Measurements from ENCODE around the gene LASP1NB.
"Not testable (repeated sequence)": the region's sequence is repeated elsewhere in the genome, so short reads cannot be mapped to it uniquely, and the experiment has no call there.

The LASP1NB gene

DNA sequence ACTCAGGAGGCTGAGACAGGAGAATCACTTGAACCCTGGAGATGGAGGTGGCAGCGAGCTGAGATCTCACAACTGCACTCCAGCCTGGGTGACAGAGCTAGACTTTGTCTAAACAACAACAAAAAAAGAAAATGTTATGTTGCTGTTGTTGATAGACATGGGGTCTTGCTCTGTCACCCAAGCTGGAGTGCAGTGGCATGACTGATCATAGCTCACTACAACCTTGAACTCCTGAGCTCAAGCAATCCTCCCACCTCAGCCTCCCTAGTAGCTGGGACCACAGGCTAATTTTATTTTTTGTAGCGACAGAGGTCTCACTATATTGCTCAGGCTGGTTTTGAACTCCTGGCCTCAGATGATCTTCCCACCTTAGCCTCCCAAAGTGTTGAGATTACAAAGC lies 21.8 kb downstream of the LASP1NB start:
- H2AK5ac ChIP-seq (ENCODE audit: low read depth, low read length): no peak overlapping the region
- 0 out of 2 replicates have a peak, but pooled peaks cover 2% of the 10 kb centered on the region for H3K4me1 ChIP-seq (ENCODE audit: control insufficient read depth, insufficient read depth, low read length)
- H3K27me3 ChIP-seq (ENCODE audit: control insufficient read depth, insufficient read depth, low read length): no peaks in the 10 kb centered on the region
- ChIA-PET CTCF (interaction anchor here (1.1 kb wide), 1 partner anchor 36 kb away, joined by 3 read pairs; no protein-coding TSS in a partner anchor), POLR2A (ENCODE audit: unreplicated experiment) (no interaction called here)
- TF ChIP-seq MAZ (IDR thresholded peaks at IDR 0.05; ENCODE audit: borderline replicate concordance, low read depth, low read length) (no peak), RFX5 (IDR thresholded peaks at IDR 0.05; ENCODE audit: low read depth, low read length) (no peak), BHLHE40 (IDR thresholded peaks at IDR 0.05; ENCODE audit: low read depth, low read length) (no peak), MXI1 (IDR thresholded peaks at IDR 0.05; ENCODE audit: borderline replicate concordance, low read depth, low read length) (no peak), POLR2A (IDR thresholded peaks at IDR 0.05; ENCODE audit: low read depth, low read length) (no peak), CEBPB (IDR thresholded peaks at IDR 0.05; ENCODE audit: low read depth, low read length) (no peak), SMC3 (IDR thresholded peaks at IDR 0.05; ENCODE audit: low read depth, low read length) (no peak), RCOR1 (IDR thresholded peaks at IDR 0.05; ENCODE audit: insufficient replicate concordance, low read length) (no peak)
- TF ChIP-seq, protein P1, sequence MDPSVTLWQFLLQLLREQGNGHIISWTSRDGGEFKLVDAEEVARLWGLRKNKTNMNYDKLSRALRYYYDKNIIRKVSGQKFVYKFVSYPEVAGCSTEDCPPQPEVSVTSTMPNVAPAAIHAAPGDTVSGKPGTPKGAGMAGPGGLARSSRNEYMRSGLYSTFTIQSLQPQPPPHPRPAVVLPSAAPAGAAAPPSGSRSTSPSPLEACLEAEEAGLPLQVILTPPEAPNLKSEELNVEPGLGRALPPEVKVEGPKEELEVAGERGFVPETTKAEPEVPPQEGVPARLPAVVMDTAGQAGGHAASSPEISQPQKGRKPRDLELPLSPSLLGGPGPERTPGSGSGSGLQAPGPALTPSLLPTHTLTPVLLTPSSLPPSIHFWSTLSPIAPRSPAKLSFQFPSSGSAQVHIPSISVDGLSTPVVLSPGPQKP (IDR thresholded peaks at IDR 0.05; ENCODE audit: borderline replicate concordance, low read depth, low read length): no peak
- H3K79me1 ChIP-seq (ENCODE audit: low read depth in 1 of 2, low read length in 2 of 2): no peaks in the 10 kb centered on the region
- H2AK9ac ChIP-seq (replicated peaks; ENCODE audit: low read depth, low read length, poor library complexity): no peak overlapping the region
- intact Hi-C loops (cut with micrococcal nuclease): no loop called here
- WGBS, 2 experiments (ENCODE audit: extremely low coverage in 2 of 2, insufficient read length in 1 of 2): 60% methylated on average over 1 of the region's 2 CpGs; no CpG with 5 or more reads in 1 of the 2 experiments
- no peak overlapping the region for H3K4me3 ChIP-seq (ENCODE audit: insufficient read depth, low read depth, low read length)
- H2BK120ac ChIP-seq (ENCODE audit: low read depth, low read length): no peak overlapping the region
- in situ Hi-C loops (cut with MboI; ENCODE audit: low sequenced_read_pairs): no loop called here
- no peaks in the 10 kb centered on the region for H3K9me1 ChIP-seq (ENCODE audit: insufficient read depth, low read length)
- H2AFZ ChIP-seq (replicated peaks; ENCODE audit: low read length, poor library complexity): no peak overlapping the region
- ATAC-seq (ENCODE audit: low read depth): no peak
- no peak overlapping the region for H3K14ac ChIP-seq (replicated peaks; ENCODE audit: low read depth, low read length)
- no peaks in the 10 kb centered on the region for H3K9me3 ChIP-seq (ENCODE audit: control insufficient read depth, insufficient read depth, low read length)
- no peak for DNase-seq
- H3K4me2 ChIP-seq (ENCODE audit: low read depth, low read length): no peak overlapping the region
- no peak overlapping the region for H3K18ac ChIP-seq (ENCODE audit: low read depth, low read length)
- H3K4ac ChIP-seq (ENCODE audit: low read depth, low read length): no peak overlapping the region
- no peak overlapping the region for H2BK20ac ChIP-seq (ENCODE audit: low read depth, low read length)
- no peak overlapping the region for H2BK5ac ChIP-seq (ENCODE audit: low read depth, low read length, poor library complexity, severe bottlenecking)
- H4K91ac ChIP-seq (ENCODE audit: insufficient read depth, low read depth, low read length): no peak overlapping the region
- H4K8ac ChIP-seq (ENCODE audit: low read depth in 2 of 2, low read length in 2 of 2): no peak overlapping the region
- no peak overlapping the region for H3K56ac ChIP-seq (ENCODE audit: extremely low read depth, insufficient read depth, low read length)
- no peak overlapping the region for H3K23ac ChIP-seq (ENCODE audit: low read depth, low read length)
- no peak overlapping the region for H3K27ac ChIP-seq (ENCODE audit: insufficient read depth, low read length)
- no peaks in the 10 kb centered on the region for H4K20me1 ChIP-seq (ENCODE audit: insufficient read depth, low read length)
- dilution Hi-C loops (cut with HindIII; ENCODE audit: low sequenced_read_pairs, unreplicated experiment): no loop called here
- H3K36me3 ChIP-seq (ENCODE audit: control insufficient read depth, insufficient read depth, low read length): no peaks in the 10 kb centered on the region
- H4K5ac ChIP-seq (ENCODE audit: low read depth, low read length): no peak overlapping the region
- no TSS peak for BruUV-seq (replicated peaks)
- H2BK15ac ChIP-seq (ENCODE audit: low read depth, low read length): no peak overlapping the region
- no peak overlapping the region for H3K9ac ChIP-seq (ENCODE audit: low read depth, low read length)

DNA sequence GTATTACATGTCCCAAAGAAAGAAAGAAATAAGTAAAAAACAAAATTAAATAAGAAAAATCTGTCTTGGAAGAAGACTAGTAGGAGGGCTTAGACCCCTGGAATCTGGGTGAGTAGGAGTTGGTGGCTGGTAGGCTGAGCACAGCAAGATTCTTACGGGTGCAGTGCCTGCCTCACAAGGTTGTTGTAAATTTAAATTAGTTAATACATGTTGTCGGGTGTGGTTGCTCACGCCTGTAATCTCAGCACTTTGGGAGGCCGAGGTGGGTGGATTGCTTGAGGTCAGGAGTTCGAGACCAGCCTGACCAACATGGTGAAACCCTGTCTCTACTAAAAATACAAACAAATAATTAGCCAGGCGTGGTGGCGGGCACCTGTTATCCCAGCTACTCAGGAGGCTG lies 28.4 kb downstream of the LASP1NB start:
- H2AK9ac ChIP-seq (replicated peaks; ENCODE audit: low read depth, low read length, poor library complexity); H3K4me2 ChIP-seq (ENCODE audit: low read depth, low read length); H3K27ac ChIP-seq (ENCODE audit: insufficient read depth, low read length); dilution Hi-C loops (cut with HindIII; ENCODE audit: low sequenced_read_pairs, unreplicated experiment); H4K5ac ChIP-seq (ENCODE audit: low read depth, low read length); H3K27me3 ChIP-seq (ENCODE audit: control insufficient read depth, insufficient read depth, low read length); ATAC-seq (ENCODE audit: low read depth); H3K9me1 ChIP-seq (ENCODE audit: insufficient read depth, low read length); H2BK120ac ChIP-seq (ENCODE audit: low read depth, low read length); H2AFZ ChIP-seq (replicated peaks; ENCODE audit: low read length, poor library complexity); POLR2A ChIA-PET (ENCODE audit: unreplicated experiment); BruUV-seq (replicated peaks); H3K9ac ChIP-seq (ENCODE audit: low read depth, low read length); H3K23ac ChIP-seq (ENCODE audit: low read depth, low read length); H4K91ac ChIP-seq (ENCODE audit: insufficient read depth, low read depth, low read length); H3K36me3 ChIP-seq (ENCODE audit: control insufficient read depth, insufficient read depth, low read length); DNase-seq; H2BK5ac ChIP-seq (ENCODE audit: low read depth, low read length, poor library complexity, severe bottlenecking); H3K4me1 ChIP-seq (ENCODE audit: control insufficient read depth, insufficient read depth, low read length); H4K8ac ChIP-seq (ENCODE audit: low read depth in 2 of 2, low read length in 2 of 2); H4K20me1 ChIP-seq (ENCODE audit: insufficient read depth, low read length); H3K18ac ChIP-seq (ENCODE audit: low read depth, low read length); CTCF ChIA-PET; H3K79me1 ChIP-seq (ENCODE audit: low read depth in 1 of 2, low read length in 2 of 2); intact Hi-C loops (cut with micrococcal nuclease); H3K4me3 ChIP-seq (ENCODE audit: insufficient read depth, low read depth, low read length); in situ Hi-C loops (cut with MboI; ENCODE audit: low sequenced_read_pairs); H3K56ac ChIP-seq (ENCODE audit: extremely low read depth, insufficient read depth, low read length); H3K9me3 ChIP-seq (ENCODE audit: control insufficient read depth, insufficient read depth, low read length): not testable (repeated sequence)
- Histone ChIP-seq H3K4ac (ENCODE audit: low read depth, low read length) (peak overlapping the region; percentile 30; the same call in 1 of the 2 replicates), H2AK5ac (ENCODE audit: low read depth, low read length) (peak overlapping the region; percentile 59; the same call in 1 of the 2 replicates), H3K14ac (replicated peaks; ENCODE audit: low read depth, low read length) (peak overlapping the region; percentile 35; the same call in 1 of the 2 replicates), H2BK20ac (ENCODE audit: low read depth, low read length) (0 out of 2 replicates have a peak overlapping the region, but pooled peaks have one; percentile 48), H2BK15ac (ENCODE audit: low read depth, low read length) (peak overlapping the region; percentile 70; the same call in 1 of the 3 replicates)
- no CpG with 5 or more reads among the region's 7 CpGs for WGBS, 2 experiments (ENCODE audit: extremely low coverage in 2 of 2, insufficient read length in 1 of 2)

Measured in IMR-90 (cell line).